ENCODE measurements around the gene IST1. TPM values are rescaled to one million over a fixed set of nuclear protein-coding genes. Genes with fewer than 3 reads are reported as not detected.
A peak's percentile ranks its signal among the peaks of the same experiment; 100 is the strongest.
"Not testable (repeated sequence)": the region's sequence is repeated elsewhere in the genome, so short reads cannot be mapped to it uniquely, and the experiment has no call there.

The IST1 gene
- total RNA-seq, 4 donors from 2014 or later, result 172 to 301 (median 207) TPM

GRCh38 chr16:71896764-71897368 is 1.5 kb downstream of the IST1 start:
- intact Hi-C loops (cut with DNase I; ENCODE audit: low total_unique reads), result no loop called here
- DNase-seq, result no peak
- TF ChIP-seq CTCF (IDR thresholded peaks at IDR 0.05), result no peak
- TF ChIP-seq POLR2A (IDR thresholded peaks at IDR 0.05), result no peak
- H3K27me3 ChIP-seq, result no peaks in the 10 kb centered on the region
- H3K27ac ChIP-seq, result peak overlapping the region; percentile 93 to 99
- H3K4me3 ChIP-seq, result peak overlapping the region; percentile 67 to 82
- H3K4me1 ChIP-seq, result peaks cover 0 to 9% of the 10 kb centered on the region in 2 donors
- no peaks in the 10 kb centered on the region for H3K9me3 ChIP-seq
- H3K36me3 ChIP-seq, result no peaks in the 10 kb centered on the region

- H3K27ac ChIP-seq, result no peak overlapping the region
- intact Hi-C loops (cut with DNase I; ENCODE audit: low total_unique reads), result no loop called here
- no peak for TF ChIP-seq CTCF (IDR thresholded peaks at IDR 0.05)
- no peak for TF ChIP-seq POLR2A (IDR thresholded peaks at IDR 0.05)
Observed at GRCh38 chr16:71899171-71899570, 3.8 kb downstream of the IST1 start.

GRCh38 chr16:71902656-71903365 is 7.5 kb downstream of the IST1 start:
- H3K36me3 ChIP-seq, result no peaks in the 10 kb centered on the region
- H3K4me3 ChIP-seq, result no peak overlapping the region
- no peak for DNase-seq
- H3K27ac ChIP-seq, result no peak overlapping the region
- intact Hi-C loops (cut with DNase I; ENCODE audit: low total_unique reads), result no loop called here
- no peaks in the 10 kb centered on the region for H3K9me3 ChIP-seq
- H3K27me3 ChIP-seq, result no peaks in the 10 kb centered on the region
- TF ChIP-seq POLR2A (IDR thresholded peaks at IDR 0.05) (no peak), CTCF (IDR thresholded peaks at IDR 0.05) (no peak)
- peaks cover 0 to 1% of the 10 kb centered on the region in 2 donors for H3K4me1 ChIP-seq

More at GRCh38 chr16:71899171-71899570, 3.8 kb downstream of the IST1 start:
- H3K36me3 ChIP-seq, result no peaks in the 10 kb centered on the region
- no peak for DNase-seq
- H3K4me3 ChIP-seq, result no peak overlapping the region
- H3K9me3 ChIP-seq, result no peaks in the 10 kb centered on the region
- peaks cover 0 to 9% of the 10 kb centered on the region in 2 donors for H3K4me1 ChIP-seq
- H3K27me3 ChIP-seq, result no peaks in the 10 kb centered on the region

- no peak overlapping the region for H3K4me3 ChIP-seq
- intact Hi-C loops (cut with DNase I; ENCODE audit: low total_unique reads), result no loop called here
- no peaks in the 10 kb centered on the region for H3K9me3 ChIP-seq
- no peak for TF ChIP-seq POLR2A (IDR thresholded peaks at IDR 0.05)
- TF ChIP-seq CTCF (IDR thresholded peaks at IDR 0.05), result no peak
- H3K36me3 ChIP-seq, result no peaks in the 10 kb centered on the region
- DNase-seq, result no peak
- no peaks in the 10 kb centered on the region for H3K4me1 ChIP-seq
- no peaks in the 10 kb centered on the region for H3K27me3 ChIP-seq
- no peak overlapping the region for H3K27ac ChIP-seq
Observed at GRCh38 chr16:71903608-71904007, 8.3 kb downstream of the IST1 start.

GRCh38 chr16:71904239-71904638 is 8.9 kb downstream of the IST1 start:
- H3K27ac ChIP-seq, result no peak overlapping the region
- H3K27me3 ChIP-seq, result no peaks in the 10 kb centered on the region
- H3K4me1 ChIP-seq, result no peaks in the 10 kb centered on the region
- H3K9me3 ChIP-seq, result no peaks in the 10 kb centered on the region
- no peaks in the 10 kb centered on the region for H3K36me3 ChIP-seq
- intact Hi-C loops (cut with DNase I; ENCODE audit: low total_unique reads), result no loop called here
- no peak for TF ChIP-seq POLR2A (IDR thresholded peaks at IDR 0.05)
- no peak for TF ChIP-seq CTCF (IDR thresholded peaks at IDR 0.05)
- no peak overlapping the region for H3K4me3 ChIP-seq
- DNase-seq, result no peak

GRCh38 chr16:71905765-71906164 is 10.4 kb downstream of the IST1 start:
- not testable (repeated sequence) for H3K4me1 ChIP-seq

More at GRCh38 chr16:71905765-71906164, 10.4 kb downstream of the IST1 start:
- H3K9me3 ChIP-seq; H3K4me3 ChIP-seq; H3K36me3 ChIP-seq; DNase-seq; intact Hi-C loops (cut with DNase I; ENCODE audit: low total_unique reads); H3K27ac ChIP-seq; H3K27me3 ChIP-seq: not testable (repeated sequence)
